ENCODE measurements around the gene ZNF584. TPM values are rescaled to one million over a fixed set of nuclear protein-coding genes. Genes with fewer than 3 reads are reported as not detected.
A peak's percentile ranks its signal among the peaks of the same experiment; 100 is the strongest.

ZNF584 gene
- total RNA-seq, 1 donor from 2014 or later: 7.1 TPM

GRCh38 chr19:58466760-58467589, 58.5 kb downstream of the ZNF584 start, which contains the start of gene ZNF324:
ZNF324 (plus strand) TSS chr19:58467080; CDS start chr19:58469186, 2,106 bp downstream.
- no peaks in the 10 kb centered on the region for H3K27me3 ChIP-seq (ENCODE audit: control insufficient read depth, insufficient read depth, low read length)
- H3K4me3 ChIP-seq (ENCODE audit: low read depth, low read length): peak within 1 kb of the TSS; percentile 91
- no peaks in the 10 kb centered on the region for H3K36me3 ChIP-seq (ENCODE audit: control insufficient read depth, insufficient read depth, low read length)
- no peak for TF ChIP-seq CTCF (IDR thresholded peaks at IDR 0.05; ENCODE audit: insufficient read depth, low read length, poor library complexity, severe bottlenecking)
- peak; percentile 81 for DNase-seq (ENCODE audit: low read depth)

Other genes with a start within 250 kb of the ZNF584 start
- 16.8 and 25.3 TPM in 2 replicates for gene ZNF274, start 225.6 kb upstream of the ZNF584 start, total RNA-seq
- gene ZNF544, start 179.7 kb upstream of the ZNF584 start, total RNA-seq: 34.4 and 40.6 TPM in 2 replicates
- 7.1 and 9.4 TPM in 2 replicates for gene ZNF8, start 129.7 kb upstream of the ZNF584 start, total RNA-seq
- 44.9 and 48.3 TPM in 2 replicates for gene ERVK3-1, start 103.3 kb upstream of the ZNF584 start, total RNA-seq
- gene ZSCAN22, start 81.7 kb upstream of the ZNF584 start, total RNA-seq: 2.0 and 4.0 TPM in 2 replicates
- 6.7 and 8.1 TPM in 2 replicates for gene A1BG, start 55.2 kb upstream of the ZNF584 start, total RNA-seq
- 0.58 and 3.1 TPM in 2 replicates for gene ZNF497, start 45.9 kb upstream of the ZNF584 start, total RNA-seq
- gene ZNF837, start 27.6 kb upstream of the ZNF584 start, total RNA-seq: 4.3 and 5.9 TPM in 2 replicates
- gene RPS5, start 21.4 kb upstream of the ZNF584 start, total RNA-seq: 2,403 and 2,550 TPM in 2 replicates
- gene RNF225, start 13.0 kb upstream of the ZNF584 start, total RNA-seq: not detected in 2 replicates
- gene ZNF132, start 31.5 kb downstream of the ZNF584 start, total RNA-seq: 4.2 and 4.8 TPM in 2 replicates
- gene ZNF324B, start 43.0 kb downstream of the ZNF584 start, total RNA-seq: 5.0 and 5.8 TPM in 2 replicates
- gene ZNF324, start 58.4 kb downstream of the ZNF584 start, total RNA-seq: 7.2 and 12.3 TPM in 2 replicates
- gene ZNF446, start 67.7 kb downstream of the ZNF584 start, total RNA-seq: 10.8 and 13.1 TPM in 2 replicates
- 9.2 and 14.1 TPM in 2 replicates for gene SLC27A5, start 103.3 kb downstream of the ZNF584 start, total RNA-seq
- 15.6 and 16.2 TPM in 2 replicates for gene ZBTB45, start 111.2 kb downstream of the ZNF584 start, total RNA-seq
- 381 and 470 TPM in 2 replicates for gene TRIM28, start 135.4 kb downstream of the ZNF584 start, total RNA-seq
- 139 and 154 TPM in 2 replicates for gene CHMP2A, start 146.5 kb downstream of the ZNF584 start, total RNA-seq
- gene UBE2M, start 150.0 kb downstream of the ZNF584 start, total RNA-seq: 50.3 and 58.2 TPM in 2 replicates
- gene MZF1, start 164.7 kb downstream of the ZNF584 start, total RNA-seq: 14.6 and 19.3 TPM in 2 replicates

All from kidney epithelial cell (primary cell).